K562 (cell line): ENCODE data around the gene ARMH4. TPM values are rescaled to one million over a fixed set of nuclear protein-coding genes. Genes with fewer than 3 reads are reported as not detected.

Source experiments
- ATAC-seq: fragments of 200-7000 bp; cut with Tn5 transposase; 3 replicates; pipeline ENCODE4 v1.9.1; 2020; ENCODE audit warnings: moderate library complexity
- BruUV-seq: library from RNA; stranded (reverse); fragments of 400-500 nt; replicated peaks from 2 replicates; lab custom pipeline; 2021; lab: Mats Ljungman, UMichigan
- CTCF ChIA-PET: fragments of 300-600 bp; formaldehyde crosslinking; extraction: SDS; loops from one replicate; lab custom pipeline; 2021; ENCODE audit warnings: low intra/inter-chr PET ratio; lab: Yijun Ruan, JAX
- POLR2A ChIA-PET: fragments of 300-600, 350-650 bp; sonication (Branson Sonifier 250); formaldehyde crosslinking; extraction: SDS; loops from one replicate; lab custom pipeline; 2021; ENCODE audit warnings: antibody characterized with exemption, inconsistent platforms; lab: Yijun Ruan, JAX
- DNase-seq, 4 experiments: peaks; one replicate each; pipeline versions ENCODE4 v3.0.0 to v3.0.0-alpha.2; 2011 to 2018; ENCODE audit warnings: low spot score in 3 of 4, mixed read lengths in 3 of 4; ENCODE audit errors: extremely low read depth in 1 of 4
- FAIRE-seq: peaks from 2 replicates; lab custom pipeline; 2011; peaks lifted over from hg19 to GRCh38; lab: Jason Lieb, UNC
- H2AFZ ChIP-seq: 2 replicates; pipeline ENCODE4 v1.6.0; 2011; ENCODE audit warnings: low read depth, low read length, control low read depth, inconsistent platforms
- H3K27ac ChIP-seq: fragments of 200-600 bp; 3 replicates; pipeline ENCODE4 v1.8.0; 2011; ENCODE audit warnings: low read depth, mild to moderate bottlenecking, control low read depth, inconsistent platforms, low read length, moderate library complexity, mixed read lengths; ENCODE audit errors: extremely low read depth
- H3K27me3 ChIP-seq, 2 experiments: fragments of 300-600 bp in 1 of 2; 2 replicates in 1 of 2; 3 replicates in 1 of 2; pipeline versions ENCODE4 v1.6.0 to v1.8.0; 2011; ENCODE audit warnings: inconsistent platforms in 2 of 2, low read length in 2 of 2, mild to moderate bottlenecking in 1 of 2, mixed read lengths in 1 of 2, moderate library complexity in 1 of 2; ENCODE audit not compliant: control insufficient read depth in 2 of 2, insufficient read depth in 2 of 2
- H3K36me3 ChIP-seq: fragments of 300-600 bp; 3 replicates; pipeline ENCODE4 v1.8.0; 2011; ENCODE audit warnings: mild to moderate bottlenecking, low read length, inconsistent platforms; ENCODE audit not compliant: control insufficient read depth, insufficient read depth
- H3K4me1 ChIP-seq, 2 experiments: fragments of 200-600 bp in 1 of 2; replicated peaks in 1 of 2; 2 replicates in 1 of 2; 3 replicates in 1 of 2; pipeline versions ENCODE4 v1.5.1 to v1.8.0; 2011; ENCODE audit warnings: inconsistent platforms in 2 of 2, low read length in 2 of 2, mild to moderate bottlenecking in 1 of 2, mixed read lengths in 1 of 2, moderate library complexity in 1 of 2; ENCODE audit not compliant: control insufficient read depth in 2 of 2, insufficient read depth in 2 of 2
- H3K4me2 ChIP-seq: 2 replicates; pipeline ENCODE4 v1.6.1; 2011; ENCODE audit warnings: low read length, control low read depth, inconsistent platforms, mixed read lengths; ENCODE audit not compliant: insufficient read depth
- H3K4me3 ChIP-seq: fragments of 200-600 bp; sonication (generic), shearing (Covaris generic); 2 replicates; pipeline ENCODE4 v1.5.1; 2016; ENCODE audit warnings: control low read depth, inconsistent platforms
- H3K79me2 ChIP-seq: fragments of 200-600 bp; 3 replicates; pipeline ENCODE4 v1.8.0; 2011; ENCODE audit warnings: low read length, inconsistent platforms; ENCODE audit not compliant: control insufficient read depth, insufficient read depth
- H3K9ac ChIP-seq, 2 experiments: 2 replicates each; pipeline versions ENCODE4 v1.6.0 to v1.6.1; 2011; ENCODE audit warnings: low read depth in 2 of 2, low read length in 2 of 2, control low read depth in 1 of 2, inconsistent platforms in 1 of 2, mild to moderate bottlenecking in 1 of 2, mixed read lengths in 1 of 2; ENCODE audit not compliant: insufficient read depth in 1 of 2
- H3K9me1 ChIP-seq: one replicate; pipeline ENCODE4 v1.6.0; 2011; ENCODE audit warnings: inconsistent platforms, mild to moderate bottlenecking, low read length, moderate library complexity; ENCODE audit not compliant: control insufficient read depth, insufficient read depth
- H3K9me3 ChIP-seq: replicated peaks from 2 replicates; pipeline ENCODE4 v1.5.1; 2011; ENCODE audit warnings: low read depth, low read length, inconsistent platforms; ENCODE audit not compliant: control insufficient read depth, insufficient read depth
- H4K20me1 ChIP-seq: replicated peaks from 2 replicates; pipeline ENCODE4 v1.6.1; 2011; ENCODE audit warnings: low read length, inconsistent platforms, mixed read lengths; ENCODE audit not compliant: control insufficient read depth, insufficient read depth
- ELF4 ChIP-seq: fragments of 450-650 bp; formaldehyde crosslinking; IDR thresholded peaks from 2 replicates; pipeline ENCODE4 v1.4.0; 2022; ENCODE audit warnings: missing genetic modification characterization
- SMAD2 ChIP-seq: fragments of 150-350 bp; IDR thresholded peaks from 2 replicates; pipeline ENCODE4 v1.6.1; 2014; ENCODE audit warnings: low read depth, mild to moderate bottlenecking, low read length
- SMAD4 ChIP-seq: fragments of 250-450 bp; sonication (Bioruptor Pico); conservative IDR thresholded peaks from 2 replicates; pipeline ENCODE4 v1.8.0; 2021; ENCODE audit warnings: inconsistent platforms, mild to moderate bottlenecking, moderate library complexity
- SPI1 ChIP-seq: IDR thresholded peaks from 2 replicates; pipeline ENCODE4 v1.6.1; 2011; ENCODE audit warnings: low read depth, low read length, control low read depth, borderline replicate concordance
- TAL1 ChIP-seq: fragments of 450-650 bp; IDR thresholded peaks from 2 replicates; pipeline ENCODE4 v1.6.1; 2016; ENCODE audit warnings: mild to moderate bottlenecking
- ZNF384 ChIP-seq: IDR thresholded peaks from 2 replicates; pipeline ENCODE4 v1.6.1; 2012; ENCODE audit warnings: low read depth, low read length, improper control_type of control experiment
- WGBS: fragments of 100-300 bp; shearing (Covaris generic); methylation state at CpG from one replicate; pipeline ENCODE4 v1.1.6; 2016; ENCODE audit warnings: low coverage, mixed read lengths; ENCODE audit not compliant: insufficient coverage; ENCODE audit errors: missing lambda C conversion rate; 5-methylcytosine and 5-hydroxymethylcytosine counted together
- in situ Hi-C: fragments of 300-500 bp; cut with MboI; formaldehyde crosslinking; loops from 4 replicates; pipeline ENCODE4 v1.15.0; 2018; ENCODE audit warnings: inconsistent platforms, mixed read lengths
- intact Hi-C: fragments of 100-400 bp; cut with micrococcal nuclease; formaldehyde crosslinking; loops from 2 replicates; pipeline ENCODE4 v1.14.2; 2022
- polyA plus RNA-seq, 8 experiments: library from polyadenylated mRNA; depleted of rRNA in 4 of 8; stranded (reverse) in 5 of 8; unstranded in 3 of 8; fragments of >200 nt; fragmentation: Nextera tagmentation in 2 of 8; fragmentation: Illumina TruSeq in 1 of 8; extraction: Ambion mirVana in 2 of 8; extraction: Trizol in 1 of 8; gene quantifications; 2 replicates each; pipeline versions ENCODE4 v1.2.1 to v1.2.3, GENCODE V29; 2011 to 2014; ENCODE audit warnings: inconsistent platforms in 1 of 8, missing spikeins in 1 of 8
- total RNA-seq, 7 experiments: library from RNA; depleted of rRNA in 6 of 7; stranded (reverse); fragments of >200 nt in 6 of 7; fragmentation: Illumina TruSeq in 2 of 7; extraction: Trizol in 2 of 7; gene quantifications; 2 replicates each; pipeline versions ENCODE4 v1.2.1 to v1.2.3, GENCODE V29; 2011 to 2021; ENCODE audit warnings: low replicate concordance in 1 of 7
- TF ChIP-seq, protein P1 (sequence below): fragments of 250-450 bp; sonication (Bioruptor Pico); IDR thresholded peaks from 2 replicates; pipeline ENCODE4 v1.5.0; 2022; ENCODE audit warnings: mild to moderate bottlenecking

Gene ARMH4
- total and polyA plus RNA-seq, 9 of the 15 experiments (the other 6 are each of a cell fraction or from before 2014, with no cell fraction given) = 0.06 to 0.98 (median 0.07) TPM; not detected in 2

DNA sequence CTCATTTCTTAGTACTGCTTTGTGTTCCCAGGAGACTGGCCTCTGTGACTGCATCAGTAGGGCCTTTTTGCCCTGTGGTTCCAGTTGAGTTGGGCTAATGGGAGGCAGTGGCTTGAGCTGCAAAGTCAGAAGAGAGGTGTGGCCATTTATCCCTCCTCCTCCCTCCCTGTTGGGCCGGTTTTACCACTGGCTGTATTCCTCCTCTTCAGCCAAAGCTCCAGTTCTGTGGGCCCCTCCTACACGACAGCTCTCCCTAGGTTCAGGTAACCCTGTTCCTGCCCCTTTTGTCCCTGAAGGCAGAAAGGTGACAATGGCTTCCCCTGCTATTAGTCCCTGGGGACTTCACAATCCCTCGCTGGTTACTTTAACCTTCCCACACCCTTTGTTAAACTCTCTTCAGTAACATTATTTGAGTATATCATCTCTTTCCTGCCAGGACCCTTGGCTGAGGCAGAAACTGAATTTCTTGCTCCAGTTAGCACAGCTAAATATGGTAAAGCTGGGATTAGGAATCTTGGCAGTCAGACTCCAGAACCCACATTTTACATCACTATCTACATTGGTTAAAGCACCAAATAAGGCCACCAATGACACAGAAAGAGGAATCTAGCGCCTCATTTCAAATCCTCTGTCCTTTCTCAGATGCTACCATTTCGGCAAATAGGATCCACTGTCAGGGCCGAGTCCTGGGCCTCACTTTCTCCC, 164.3 kb downstream of the ARMH4 start:
- ChIA-PET CTCF (no interaction called here), POLR2A (no interaction called here)
- in situ Hi-C loops (no loop called here), intact Hi-C loops (no loop called here)
- no peak for DNase-seq
- no peak overlapping the region for H2AFZ ChIP-seq
- FAIRE-seq = no peak
- 0% methylated on average over 6 of the region's 6 CpGs for WGBS
- H3K4me3 ChIP-seq = no peak overlapping the region
- H3K9me1 ChIP-seq = no peaks in the 10 kb centered on the region
- ATAC-seq = no peak
- no peaks in the 10 kb centered on the region for H3K4me1 ChIP-seq
- no peak overlapping the region for H3K4me2 ChIP-seq
- no peaks in the 10 kb centered on the region for H3K36me3 ChIP-seq
- H4K20me1 ChIP-seq = no peaks in the 10 kb centered on the region
- H3K9me3 ChIP-seq = no peaks in the 10 kb centered on the region
- no TSS peak for BruUV-seq
- TF ChIP-seq SPI1 (no peak), ELF4 (CRISPR knock-in tag) (no peak), SMAD4 (CRISPR knock-in tag) (no peak), TAL1 (no peak), SMAD2 (no peak), ZNF384 (no peak)
- TF ChIP-seq, protein P1, sequence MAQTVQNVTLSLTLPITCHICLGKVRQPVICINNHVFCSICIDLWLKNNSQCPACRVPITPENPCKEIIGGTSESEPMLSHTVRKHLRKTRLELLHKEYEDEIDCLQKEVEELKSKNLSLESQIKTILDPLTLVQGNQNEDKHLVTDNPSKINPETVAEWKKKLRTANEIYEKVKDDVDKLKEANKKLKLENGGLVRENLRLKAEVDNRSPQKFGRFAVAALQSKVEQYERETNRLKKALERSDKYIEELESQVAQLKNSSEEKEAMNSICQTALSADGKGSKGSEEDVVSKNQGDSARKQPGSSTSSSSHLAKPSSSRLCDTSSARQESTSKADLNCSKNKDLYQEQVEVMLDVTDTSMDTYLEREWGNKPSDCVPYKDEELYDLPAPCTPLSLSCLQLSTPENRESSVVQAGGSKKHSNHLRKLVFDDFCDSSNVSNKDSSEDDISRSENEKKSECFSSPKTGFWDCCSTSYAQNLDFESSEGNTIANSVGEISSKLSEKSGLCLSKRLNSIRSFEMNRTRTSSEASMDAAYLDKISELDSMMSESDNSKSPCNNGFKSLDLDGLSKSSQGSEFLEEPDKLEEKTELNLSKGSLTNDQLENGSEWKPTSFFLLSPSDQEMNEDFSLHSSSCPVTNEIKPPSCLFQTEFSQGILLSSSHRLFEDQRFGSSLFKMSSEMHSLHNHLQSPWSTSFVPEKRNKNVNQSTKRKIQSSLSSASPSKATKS (CRISPR knock-in tag) = no peak
- H3K27ac ChIP-seq = no peak overlapping the region
- peaks cover 0 to 9% of the 10 kb centered on the region in 2 experiments; a peak in 2 of 5 replicates for H3K27me3 ChIP-seq
- H3K9ac ChIP-seq = no peak overlapping the region
- H3K79me2 ChIP-seq = no peaks in the 10 kb centered on the region
